HG03103 (cell line): ENCODE results near the gene LINGO1.

Source experiments
- ATAC-seq: cut with Tn5 transposase; IDR thresholded peaks from one replicate; pipeline ENCODE4 v1.9.1; 2021; ENCODE audit warnings: low read depth; ENCODE audit not compliant: unreplicated experiment

The LINGO1 gene

GRCh38 chr15:77633913-77634265 is 1.2 kb upstream of the LINGO1 start:
- ATAC-seq = no peak

DNA sequence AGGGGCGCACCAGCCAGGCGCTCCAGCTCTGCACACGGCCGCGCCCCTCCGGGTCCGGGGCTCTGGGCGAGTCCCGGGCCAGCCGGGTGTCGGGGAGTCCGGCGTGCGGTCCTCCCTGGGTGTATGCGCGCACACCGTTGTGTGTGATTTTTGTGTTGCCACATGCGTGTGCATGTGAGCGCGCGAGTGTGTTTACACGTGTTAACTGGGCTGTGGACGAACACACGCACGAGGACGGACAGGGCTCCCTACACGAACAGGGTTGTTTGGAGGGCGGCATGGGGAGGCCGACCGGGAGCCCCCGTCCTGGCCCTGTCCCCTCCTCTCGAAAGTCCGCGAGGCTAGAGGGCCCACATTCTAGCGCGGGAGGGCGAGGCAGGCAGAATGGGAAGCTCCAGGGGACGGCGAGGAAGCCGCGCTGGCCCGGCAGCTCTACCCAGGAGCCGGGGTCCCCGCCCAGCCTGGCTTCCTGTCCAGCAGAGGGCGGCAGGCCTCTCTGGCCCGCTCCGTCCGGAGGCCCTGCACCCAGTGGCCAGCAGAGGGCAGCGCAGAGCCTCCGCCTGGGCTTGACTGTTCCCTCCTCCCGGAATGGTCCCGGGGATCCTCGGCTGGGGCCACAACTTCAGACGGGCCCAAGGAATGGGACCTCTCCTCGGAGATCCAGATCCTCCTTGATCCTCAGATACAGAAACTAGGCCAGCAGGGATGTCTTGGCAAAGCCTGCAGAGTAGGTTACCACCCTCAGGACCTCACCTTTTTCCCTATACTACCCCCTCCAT is 611 bp upstream of the LINGO1 start:
- peak; percentile 64 for ATAC-seq

- no peak for ATAC-seq
These were observed 773 bp downstream of the LINGO1 start for GRCh38 chr15:77631745-77632533.

DNA sequence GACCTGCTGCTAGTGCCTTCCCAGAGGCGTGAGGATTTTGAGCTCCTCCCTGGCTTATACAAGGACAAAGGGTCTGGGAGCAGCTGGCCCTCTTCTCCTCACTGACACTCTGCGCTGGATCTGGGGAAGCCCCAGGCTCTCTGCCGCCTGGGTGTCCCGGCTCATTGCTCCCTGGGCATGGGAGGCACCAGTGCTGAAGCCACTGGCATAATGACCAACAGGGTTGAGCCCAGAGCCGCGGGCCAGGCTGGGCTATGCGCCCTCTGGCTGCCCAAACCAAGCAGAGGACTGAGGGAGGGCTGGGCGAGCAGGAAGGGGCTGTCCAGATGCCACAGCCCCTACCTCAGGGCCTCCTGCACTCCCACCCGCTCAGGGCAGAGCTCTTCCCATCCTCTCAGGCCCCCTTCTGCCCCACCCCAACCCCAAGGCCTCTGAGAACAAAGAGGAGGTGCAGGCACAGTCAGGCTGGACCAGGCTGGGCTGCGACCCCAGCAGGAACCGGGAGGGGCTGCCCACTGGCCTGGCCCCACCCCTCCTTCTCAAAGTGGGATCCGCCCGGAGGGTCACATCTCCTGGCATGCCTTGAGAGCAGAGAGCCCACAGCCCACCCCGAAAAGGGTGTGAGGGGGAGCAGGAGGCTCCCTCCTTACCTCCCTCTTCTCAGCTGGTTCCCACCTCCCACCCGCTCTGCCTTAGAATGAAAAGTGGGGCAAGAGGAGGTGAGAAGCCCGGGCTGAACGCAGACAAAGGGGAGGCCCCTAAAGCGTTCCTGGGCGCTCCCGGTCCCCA is 1.6 kb downstream of the LINGO1 start:
- ATAC-seq = no peak

GRCh38 chr15:77630056-77630455 is 2.7 kb downstream of the LINGO1 start:
- ATAC-seq = no peak

- no peak for ATAC-seq
These were observed 3.4 kb downstream of the LINGO1 start for GRCh38 chr15:77629070-77630030.

DNA sequence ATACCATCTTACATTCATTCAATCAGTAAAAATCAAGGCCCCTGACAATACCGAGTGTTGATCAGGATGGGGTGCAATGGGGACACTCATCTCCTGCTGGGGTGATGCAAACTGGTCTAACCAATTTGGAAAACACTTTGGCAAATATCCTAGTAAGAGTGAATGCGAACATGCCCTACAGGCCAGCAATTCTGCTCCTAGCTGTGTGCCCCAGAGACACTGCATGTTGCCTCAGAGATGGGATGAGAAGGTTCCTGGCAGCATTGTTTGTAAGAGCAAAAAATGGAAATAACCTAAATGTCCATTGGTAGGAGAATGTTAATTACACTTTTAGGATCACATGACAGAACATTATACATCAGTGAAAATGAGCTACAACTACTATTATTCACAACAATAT is 4.7 kb downstream of the LINGO1 start:
- ATAC-seq = no peak

DNA sequence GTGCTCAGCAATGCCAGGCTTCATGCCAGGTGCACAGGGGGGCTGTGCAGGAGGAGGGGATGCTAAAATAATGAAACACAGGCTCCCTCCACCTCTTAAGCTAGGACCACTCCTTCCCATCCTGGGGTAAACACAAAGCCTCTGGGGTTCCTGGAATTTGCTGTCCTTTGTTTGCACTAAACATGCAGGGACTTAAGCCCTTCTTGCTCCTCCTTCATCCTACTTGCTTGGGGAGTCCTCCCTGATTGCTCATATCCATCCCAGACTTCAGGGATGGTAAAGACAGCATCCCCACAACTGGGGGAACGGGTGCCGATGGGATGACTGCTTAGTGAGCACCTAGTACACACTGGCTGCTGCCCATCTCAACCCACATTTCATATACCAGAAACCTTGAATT is 5.1 kb downstream of the LINGO1 start:
- no peak for ATAC-seq

DNA sequence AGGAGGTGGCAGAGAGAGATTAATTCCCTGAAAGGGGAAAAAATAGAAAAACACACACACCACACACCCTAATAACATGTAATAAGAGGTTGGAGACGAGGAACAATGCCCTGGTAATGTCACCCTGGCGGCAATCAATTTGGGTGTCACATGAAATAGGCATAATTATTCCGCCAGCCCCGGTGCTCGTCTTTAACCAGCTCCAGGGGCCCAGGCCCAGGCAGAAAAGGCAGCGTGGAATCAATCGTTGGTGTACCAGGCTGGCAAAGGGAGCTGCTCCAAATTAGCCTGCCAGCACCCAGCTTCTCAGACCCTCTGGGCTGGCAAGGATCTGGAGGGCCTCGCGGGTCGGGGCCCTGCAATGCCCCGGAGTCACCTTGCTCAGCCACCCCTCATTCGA is 5.6 kb downstream of the LINGO1 start:
- no peak for ATAC-seq

GRCh38 chr15:77626002-77626401 is 6.7 kb downstream of the LINGO1 start:
- ATAC-seq = no peak

DNA sequence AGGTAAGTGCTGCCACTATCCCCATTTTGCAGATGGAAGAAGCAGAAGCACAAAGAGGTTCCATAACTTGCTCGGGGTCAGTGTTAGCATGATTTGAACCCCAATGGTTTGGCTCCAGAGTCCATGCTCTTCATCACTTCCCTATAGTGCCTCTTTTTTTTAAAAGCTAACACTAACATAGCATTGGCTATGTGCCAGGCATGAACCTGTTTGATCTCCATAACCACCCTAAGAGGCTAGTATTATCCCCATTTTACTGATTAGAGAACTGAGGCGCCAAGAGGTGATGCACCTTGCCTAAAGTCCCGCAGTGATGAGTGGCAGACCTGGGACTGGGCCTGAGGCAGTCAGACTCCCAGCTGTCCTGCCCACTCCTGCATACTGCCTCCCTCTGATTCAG is 7.3 kb downstream of the LINGO1 start:
- ATAC-seq = no peak

DNA sequence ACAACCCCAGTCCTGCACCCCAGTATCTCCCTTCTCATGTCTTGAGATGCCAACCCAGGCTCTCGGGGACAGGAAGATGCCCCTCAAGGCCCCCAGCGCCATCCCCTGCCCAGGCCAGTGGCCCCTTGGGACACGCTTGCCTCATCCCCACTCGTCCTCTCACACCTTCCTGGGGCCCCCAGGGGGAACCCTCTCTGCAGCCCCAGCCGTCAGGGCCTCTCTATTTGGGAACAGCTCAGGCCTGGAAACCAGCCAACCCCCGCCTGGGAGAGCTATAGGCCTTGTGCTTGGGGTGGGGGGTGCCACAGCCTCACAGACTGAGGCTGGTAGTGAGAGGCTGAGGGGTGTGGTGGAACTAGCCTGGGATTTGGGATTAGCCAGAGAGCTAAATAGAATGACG is 7.8 kb downstream of the LINGO1 start:
- no peak for ATAC-seq

GRCh38 chr15:77623755-77624524 is 8.8 kb downstream of the LINGO1 start:
- ATAC-seq = no peak

- ATAC-seq = no peak
These were observed 9.6 kb downstream of the LINGO1 start for GRCh38 chr15:77622934-77623754.

- ATAC-seq = no peak
These were observed 10.3 kb downstream of the LINGO1 start for GRCh38 chr15:77622209-77622933.

GRCh38 chr15:77621847-77622208 is 10.9 kb downstream of the LINGO1 start:
- no peak for ATAC-seq

DNA sequence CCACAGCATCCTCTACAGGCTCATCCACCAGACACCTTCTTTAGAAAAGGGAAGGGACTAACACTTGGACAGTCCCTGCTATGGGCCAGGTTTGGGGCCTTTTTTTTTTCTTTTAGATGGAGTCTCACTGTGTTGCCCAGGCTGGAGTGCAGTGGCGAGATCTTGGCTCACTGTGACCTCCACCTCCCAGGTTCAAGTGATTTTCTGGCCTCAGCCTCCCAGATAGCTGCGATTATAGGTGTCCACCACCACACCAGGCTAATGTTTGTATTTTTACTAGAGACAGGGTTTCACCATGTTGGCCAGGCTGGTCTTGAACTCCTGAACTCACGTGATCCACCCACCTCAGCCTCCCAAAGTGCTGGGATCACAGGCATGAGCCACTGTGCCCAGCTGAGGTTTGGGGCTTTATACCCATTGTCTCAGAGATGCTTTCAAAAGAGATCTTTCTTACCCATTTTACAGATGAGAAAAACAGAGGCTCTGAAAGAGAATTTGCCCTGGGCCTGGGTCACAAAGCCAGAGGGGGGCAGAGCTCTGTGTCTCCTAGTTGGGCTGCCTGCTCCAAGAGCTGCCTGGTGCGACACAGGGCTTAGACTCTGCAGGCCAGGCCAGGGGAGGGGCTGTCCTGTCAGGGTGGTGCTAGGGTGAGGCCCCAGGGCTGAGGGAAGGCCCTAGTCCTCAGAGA is 11.6 kb downstream of the LINGO1 start:
- ATAC-seq = no peak
